WTC11 (cell line): Measurements from ENCODE around the gene GCA.

Experiments
- ATF1 ChIP-seq: sonication (generic); formaldehyde crosslinking; IDR thresholded peaks from 2 replicates; pipeline ENCODE4 v1.8.1; 2023; ENCODE audit warnings: mild to moderate bottlenecking, moderate library complexity, missing genetic modification reagents
- CTCF ChIP-seq: fragments of 200-600 bp; IDR thresholded peaks from 2 replicates; pipeline ENCODE4 v1.8.0; 2022; ENCODE audit warnings: antibody characterized with exemption
- IRF1 ChIP-seq: sonication (generic); formaldehyde crosslinking; IDR thresholded peaks from 2 replicates; pipeline ENCODE4 v1.8.0; 2023; ENCODE audit warnings: missing genetic modification reagents
- NFE2L1 ChIP-seq: sonication (generic); formaldehyde crosslinking; IDR thresholded peaks from 2 replicates; pipeline ENCODE4 v1.8.1; 2023; ENCODE audit warnings: missing genetic modification reagents
- NFYB ChIP-seq: sonication (generic); formaldehyde crosslinking; conservative IDR thresholded peaks from 2 replicates; pipeline ENCODE4 v1.8.0; 2022; ENCODE audit warnings: low read depth, missing genetic modification reagents
- NR2C2 ChIP-seq: sonication (generic); formaldehyde crosslinking; IDR thresholded peaks from 2 replicates; pipeline ENCODE4 v1.8.0; 2022; ENCODE audit warnings: mild to moderate bottlenecking, missing genetic modification reagents
- PREB ChIP-seq: sonication (generic); formaldehyde crosslinking; IDR thresholded peaks from 2 replicates; pipeline ENCODE4 v1.8.1; 2022; ENCODE audit warnings: mild to moderate bottlenecking, missing genetic modification reagents, moderate library complexity, borderline replicate concordance
- SMAD3 ChIP-seq: sonication (generic); formaldehyde crosslinking; IDR thresholded peaks from 2 replicates; pipeline ENCODE4 v1.8.0; 2022; ENCODE audit warnings: missing genetic modification reagents, mild to moderate bottlenecking, borderline replicate concordance
- TEAD4 ChIP-seq: sonication (generic); formaldehyde crosslinking; IDR thresholded peaks from 2 replicates; pipeline ENCODE4 v1.8.0; 2022; ENCODE audit warnings: mild to moderate bottlenecking, missing genetic modification reagents
- USF1 ChIP-seq: sonication (generic); formaldehyde crosslinking; IDR thresholded peaks from 2 replicates; pipeline ENCODE4 v1.8.0; 2022; ENCODE audit warnings: mild to moderate bottlenecking, missing genetic modification reagents
- ZBTB21 ChIP-seq: sonication (generic); formaldehyde crosslinking; IDR thresholded peaks from 2 replicates; pipeline ENCODE4 v1.8.1; 2023; ENCODE audit warnings: mild to moderate bottlenecking, missing genetic modification reagents, borderline replicate concordance
- ZBTB43 ChIP-seq: sonication (generic); formaldehyde crosslinking; IDR thresholded peaks from 2 replicates; pipeline ENCODE4 v1.8.1; 2023; ENCODE audit warnings: mild to moderate bottlenecking, missing genetic modification reagents
- ZNF263 ChIP-seq: sonication (generic); formaldehyde crosslinking; IDR thresholded peaks from 2 replicates; pipeline ENCODE4 v1.8.1; 2022; ENCODE audit warnings: low read depth, mild to moderate bottlenecking, moderate library complexity, missing genetic modification reagents

- TF ChIP-seq CTCF, result no peak
- TF ChIP-seq ZNF263, result no peak
- no peak for TF ChIP-seq NFYB
- TF ChIP-seq SMAD3 (CRISPR knock-in tag), result no peak
- no peak for TF ChIP-seq NR2C2 (CRISPR knock-in tag)
- TF ChIP-seq USF1 (CRISPR knock-in tag), result no peak
- TF ChIP-seq IRF1 (CRISPR knock-in tag), result no peak
- no peak for TF ChIP-seq ATF1 (CRISPR knock-in tag)
- no peak for TF ChIP-seq ZBTB21 (CRISPR knock-in tag)
- TF ChIP-seq TEAD4, result no peak
- TF ChIP-seq PREB (CRISPR knock-in tag), result no peak
- no peak for TF ChIP-seq NFE2L1
- no peak for TF ChIP-seq ZBTB43
Measured at GRCh38 chr2:162327806-162328205, 16.1 kb upstream of the GCA start.
